KOPT-K1 (cell line): ENCODE results near the gene APOC1.
"Not testable (repeated sequence)": the region's sequence is repeated elsewhere in the genome, so short reads cannot be mapped to it uniquely, and the experiment has no call there.

Experiments used
- H3K27ac ChIP-seq: fragments of 200-600 bp; sonication (generic); 2 replicates; pipeline ENCODE4 v1.5.1; 2016; ENCODE audit warnings: antibody characterized with exemption, mild to moderate bottlenecking, low read depth, low read length; ENCODE audit not compliant: poor library complexity, severe bottlenecking
- H3K36me3 ChIP-seq: fragments of 200-600 bp; sonication (generic); 2 replicates; pipeline ENCODE4 v1.5.1; 2017; ENCODE audit warnings: antibody characterized with exemption, mild to moderate bottlenecking, low read length, moderate library complexity; ENCODE audit not compliant: insufficient read depth
- H3K9me3 ChIP-seq: fragments of 200-600 bp; sonication (generic); 2 replicates; pipeline ENCODE4 v1.5.1; 2017; ENCODE audit warnings: antibody characterized with exemption, low read length, mild to moderate bottlenecking; ENCODE audit not compliant: insufficient read depth, poor library complexity, severe bottlenecking

Gene APOC1

DNA sequence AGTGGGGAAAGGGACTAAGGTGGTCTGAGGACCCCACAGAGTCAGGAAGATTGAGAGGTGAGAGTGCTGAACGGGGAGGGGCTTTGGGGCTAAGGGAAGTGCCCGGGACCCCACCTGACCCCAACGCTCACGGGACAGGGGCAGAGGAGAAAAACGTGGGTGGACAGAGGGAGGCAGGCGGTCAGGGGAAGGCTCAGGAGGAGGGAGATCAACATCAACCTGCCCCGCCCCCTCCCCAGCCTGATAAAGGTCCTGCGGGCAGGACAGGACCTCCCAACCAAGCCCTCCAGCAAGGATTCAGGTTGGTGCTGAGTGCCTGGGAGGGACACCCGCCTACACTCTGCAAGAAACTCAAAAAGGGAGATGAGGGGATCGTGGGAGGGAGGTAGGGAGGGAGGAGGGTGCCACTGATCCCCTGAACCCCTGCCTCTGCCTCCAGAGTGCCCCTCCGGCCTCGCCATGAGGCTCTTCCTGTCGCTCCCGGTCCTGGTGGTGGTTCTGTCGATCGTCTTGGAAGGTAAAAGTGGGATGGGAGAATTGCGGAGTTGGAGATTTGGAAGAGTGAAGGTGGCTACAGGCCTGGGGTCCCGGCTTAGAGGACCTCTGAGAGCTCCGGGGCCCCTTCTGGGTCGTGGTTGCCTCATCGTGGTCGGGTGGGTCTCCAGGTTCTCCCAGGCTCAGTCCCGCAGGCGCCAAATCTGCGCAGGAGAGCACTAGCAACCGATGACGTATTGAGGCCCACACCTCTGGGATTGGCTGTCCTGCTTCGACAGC lies at the start of gene APOC1:
Gene APOC1, plus strand, starts transcription at position 176 of the 774 bp plus-strand sequence. Its CDS starts 284 bp downstream, at position 460.
- not testable (repeated sequence) for H3K36me3 ChIP-seq
- H3K27ac ChIP-seq: peak within 1 kb of the TSS; percentile 36

GRCh38 chr19:44865196-44865767 lies 49.1 kb upstream of the APOC1 start:
- Histone ChIP-seq H3K27ac (no peak overlapping the region), H3K9me3 (no peaks in the 10 kb centered on the region), H3K36me3 (no peaks in the 10 kb centered on the region)

More for the DNA sequence above, at the start of gene APOC1:
- not testable (repeated sequence) for H3K9me3 ChIP-seq

DNA sequence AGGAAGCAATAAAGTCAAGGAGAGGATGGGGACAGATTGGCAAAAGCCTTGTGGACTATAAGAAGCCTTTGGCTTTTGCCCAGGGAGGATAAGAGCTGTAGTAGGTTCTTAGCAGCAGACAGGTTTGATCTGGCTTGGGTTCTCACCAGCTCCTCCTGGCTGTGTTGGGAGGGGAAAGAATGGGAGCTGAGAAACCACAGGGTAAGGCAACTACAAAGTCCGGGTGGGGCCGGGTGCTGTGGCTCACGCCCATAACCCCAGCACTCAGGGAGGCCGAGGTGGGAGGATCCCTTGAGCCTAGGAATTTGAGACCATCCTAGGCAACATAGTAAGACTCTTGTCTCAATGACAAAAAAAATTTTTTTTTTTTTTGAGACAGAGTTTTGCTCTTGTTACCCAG lies 47.7 kb upstream of the APOC1 start:
- no peak overlapping the region for H3K27ac ChIP-seq
- no peaks in the 10 kb centered on the region for H3K36me3 ChIP-seq
- H3K9me3 ChIP-seq: no peaks in the 10 kb centered on the region

GRCh38 chr19:44867578-44867977 lies 46.8 kb upstream of the APOC1 start:
- Histone ChIP-seq H3K36me3 (no peaks in the 10 kb centered on the region), H3K9me3 (no peaks in the 10 kb centered on the region), H3K27ac (no peak overlapping the region)

DNA sequence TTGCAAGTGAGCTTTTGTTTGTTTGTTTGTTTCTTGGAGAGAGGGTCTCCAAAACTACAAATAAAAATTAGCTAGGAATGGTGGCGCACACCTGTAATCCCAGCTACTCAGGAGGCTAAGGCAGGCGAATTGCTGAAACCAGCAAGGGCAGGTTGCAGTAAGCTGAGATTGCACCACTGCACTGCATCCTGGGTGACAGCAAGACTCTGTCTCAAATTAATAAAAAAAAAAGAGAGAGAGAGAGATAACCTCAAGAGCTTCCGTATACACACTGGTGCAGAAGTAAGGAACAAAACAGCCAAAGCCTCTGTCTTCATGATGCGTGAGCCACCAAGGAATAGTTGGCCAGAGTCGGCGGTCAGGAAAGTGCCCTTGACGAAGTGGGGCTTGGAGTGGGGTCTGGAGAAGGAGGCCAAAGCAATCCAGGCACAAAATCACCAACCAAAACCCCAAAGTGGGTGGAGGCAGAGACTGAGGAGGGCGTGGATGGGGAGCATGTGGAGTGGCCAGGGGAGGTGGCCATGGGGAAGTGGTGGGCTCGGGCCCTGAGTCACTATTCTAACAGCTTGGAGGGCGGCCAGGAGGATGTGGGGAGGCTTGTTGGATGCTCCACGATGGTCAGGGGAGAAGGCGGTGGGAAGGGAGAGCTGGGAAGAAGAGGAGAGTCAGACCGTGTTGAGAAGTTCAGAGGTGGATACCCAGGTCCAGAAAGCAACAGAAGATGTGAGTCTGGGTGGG lies 44.5 kb upstream of the APOC1 start:
- no peak overlapping the region for H3K27ac ChIP-seq
- H3K36me3 ChIP-seq: no peaks in the 10 kb centered on the region
- H3K9me3 ChIP-seq: no peaks in the 10 kb centered on the region

- Histone ChIP-seq H3K27ac (no peak overlapping the region), H3K36me3 (no peaks in the 10 kb centered on the region), H3K9me3 (no peaks in the 10 kb centered on the region)
These were observed 42.6 kb upstream of the APOC1 start for GRCh38 chr19:44871809-44872208.

- H3K27ac ChIP-seq: no peak overlapping the region
- H3K36me3 ChIP-seq: no peaks in the 10 kb centered on the region
- no peaks in the 10 kb centered on the region for H3K9me3 ChIP-seq
These were observed 41.7 kb upstream of the APOC1 start for GRCh38 chr19:44872661-44873060.

DNA sequence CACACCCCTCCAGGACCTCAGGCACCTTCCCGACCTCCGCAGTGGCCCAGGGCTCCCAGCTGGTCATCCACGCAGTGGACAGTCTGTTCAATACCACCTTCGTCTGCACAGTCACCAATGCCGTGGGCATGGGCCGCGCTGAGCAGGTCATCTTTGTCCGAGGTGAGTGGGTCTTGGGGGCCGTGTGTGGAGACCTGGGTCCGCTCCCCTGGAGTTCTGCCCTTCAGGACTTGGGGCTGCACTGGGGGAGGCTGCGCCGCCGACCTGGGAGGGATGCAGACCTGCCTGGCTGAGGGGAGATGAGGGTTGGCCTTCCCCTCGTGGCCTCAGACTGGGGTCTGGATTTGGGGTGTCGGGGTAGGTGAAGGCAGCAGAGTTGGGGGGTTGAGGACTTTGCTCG lies 40.1 kb upstream of the APOC1 start:
- no peaks in the 10 kb centered on the region for H3K9me3 ChIP-seq
- no peaks in the 10 kb centered on the region for H3K36me3 ChIP-seq
- no peak overlapping the region for H3K27ac ChIP-seq

DNA sequence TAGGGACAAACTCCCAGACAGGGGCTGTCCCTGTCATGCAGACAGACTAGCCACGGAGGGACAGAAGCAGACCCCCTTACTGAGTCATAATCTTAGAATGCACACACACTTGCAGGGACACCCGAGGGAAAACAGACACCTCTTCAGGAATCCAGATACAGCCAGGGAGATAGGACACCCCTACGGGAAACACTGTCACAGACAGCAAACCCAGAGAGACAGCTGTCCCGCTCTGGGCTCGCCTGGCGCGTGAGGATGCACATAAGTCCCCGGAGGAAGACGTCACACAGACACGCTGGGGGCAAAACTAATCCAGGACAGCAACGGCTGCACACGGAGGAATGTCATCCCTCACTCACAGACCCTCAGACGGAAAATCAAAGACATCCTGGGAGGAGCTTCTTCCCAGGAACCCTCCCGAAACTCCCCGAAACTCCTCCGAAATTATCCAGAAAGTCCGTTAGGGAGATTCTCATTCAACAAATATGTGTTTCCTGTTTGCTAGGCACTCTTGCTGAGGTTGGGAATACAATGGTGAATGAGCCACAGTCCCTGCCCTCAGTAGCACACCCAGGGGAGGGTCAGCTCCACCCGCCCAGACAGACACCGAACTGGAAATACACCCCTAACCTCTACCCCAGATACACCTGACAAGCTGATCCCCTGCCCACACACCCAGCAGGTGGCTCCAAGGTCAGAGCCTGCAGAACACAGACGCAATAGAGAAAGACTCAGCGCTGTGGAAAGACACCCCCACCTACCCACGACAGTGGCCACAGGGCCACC lies 38.5 kb upstream of the APOC1 start:
- Histone ChIP-seq H3K9me3 (no peaks in the 10 kb centered on the region), H3K36me3 (no peaks in the 10 kb centered on the region), H3K27ac (no peak overlapping the region)

- no peaks in the 10 kb centered on the region for H3K36me3 ChIP-seq
- no peak overlapping the region for H3K27ac ChIP-seq
- H3K9me3 ChIP-seq: no peaks in the 10 kb centered on the region
These were observed 37.4 kb upstream of the APOC1 start for GRCh38 chr19:44876930-44877535.

DNA sequence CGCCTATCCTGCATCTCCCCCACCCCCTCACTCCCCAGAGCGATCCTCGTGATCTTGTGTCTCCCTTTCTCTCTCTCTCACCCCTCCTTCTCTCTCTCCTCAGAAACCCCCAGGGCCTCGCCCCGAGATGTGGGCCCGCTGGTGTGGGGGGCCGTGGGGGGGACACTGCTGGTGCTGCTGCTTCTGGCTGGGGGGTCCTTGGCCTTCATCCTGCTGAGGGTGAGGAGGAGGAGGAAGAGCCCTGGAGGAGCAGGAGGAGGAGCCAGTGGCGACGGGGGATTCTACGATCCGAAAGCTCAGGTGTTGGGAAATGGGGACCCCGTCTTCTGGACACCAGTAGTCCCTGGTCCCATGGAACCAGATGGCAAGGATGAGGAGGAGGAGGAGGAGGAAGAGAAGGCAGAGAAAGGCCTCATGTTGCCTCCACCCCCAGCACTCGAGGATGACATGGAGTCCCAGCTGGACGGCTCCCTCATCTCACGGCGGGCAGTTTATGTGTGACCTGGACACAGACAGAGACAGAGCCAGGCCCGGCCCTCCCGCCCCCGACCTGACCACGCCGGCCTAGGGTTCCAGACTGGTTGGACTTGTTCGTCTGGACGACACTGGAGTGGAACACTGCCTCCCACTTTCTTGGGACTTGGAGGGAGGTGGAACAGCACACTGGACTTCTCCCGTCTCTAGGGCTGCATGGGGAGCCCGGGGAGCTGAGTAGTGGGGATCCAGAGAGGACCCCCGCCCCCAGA lies 36.1 kb upstream of the APOC1 start:
- no peaks in the 10 kb centered on the region for H3K9me3 ChIP-seq
- no peaks in the 10 kb centered on the region for H3K36me3 ChIP-seq
- H3K27ac ChIP-seq: no peak overlapping the region

GRCh38 chr19:44879309-44880065 lies 34.9 kb upstream of the APOC1 start:
- Histone ChIP-seq H3K36me3 (no peaks in the 10 kb centered on the region), H3K9me3 (no peaks in the 10 kb centered on the region), H3K27ac (no peak overlapping the region)

- H3K36me3 ChIP-seq: no peaks in the 10 kb centered on the region
- no peak overlapping the region for H3K27ac ChIP-seq
- no peaks in the 10 kb centered on the region for H3K9me3 ChIP-seq
These were observed 32.3 kb upstream of the APOC1 start for GRCh38 chr19:44882063-44882462.
